ENCODE data around the gene LIN28B.

Gene LIN28B

GRCh38 chr6:104954190-104954797, 2.6 kb upstream of the LIN28B start:
- Histone ChIP-seq H3K27me3 (peaks cover 100% of the 10 kb centered on the region), H3K36me3 (no peaks in the 10 kb centered on the region), H3K9me3 (peaks cover 7% of the 10 kb centered on the region), H3K27ac (no peak overlapping the region), H3K4me1 (ENCODE audit: control insufficient read depth in 1 of 2, insufficient read depth in 1 of 2, low read depth in 1 of 2, low read length in 1 of 2) (peaks cover 13 to 40% of the 10 kb centered on the region in 2 experiments), H3K4me3 (ENCODE audit: low read depth in 1 of 2, low read length in 1 of 2) (no peak overlapping the region)
- no peak for TF ChIP-seq CTCF (IDR thresholded peaks at IDR 0.05)

- H3K9me3 ChIP-seq: peaks cover 7% of the 10 kb centered on the region
- no peaks in the 10 kb centered on the region for H3K36me3 ChIP-seq
- peaks cover 100% of the 10 kb centered on the region for H3K27me3 ChIP-seq
- no peak overlapping the region for H3K27ac ChIP-seq
- TF ChIP-seq CTCF (IDR thresholded peaks at IDR 0.05): no peak
- H3K4me3 ChIP-seq (ENCODE audit: low read depth in 1 of 2, low read length in 1 of 2): no peak overlapping the region
- H3K4me1 ChIP-seq (ENCODE audit: control insufficient read depth in 1 of 2, insufficient read depth in 1 of 2, low read depth in 1 of 2, low read length in 1 of 2): peaks cover 13 to 40% of the 10 kb centered on the region in 2 experiments
Measured at GRCh38 chr6:104955491-104955890, 1.4 kb upstream of the LIN28B start.

- H3K36me3 ChIP-seq: no peaks in the 10 kb centered on the region
- peaks cover 13 to 40% of the 10 kb centered on the region in 2 experiments for H3K4me1 ChIP-seq (ENCODE audit: control insufficient read depth in 1 of 2, insufficient read depth in 1 of 2, low read depth in 1 of 2, low read length in 1 of 2)
- H3K27ac ChIP-seq: no peak overlapping the region
- no peak overlapping the region for H3K4me3 ChIP-seq (ENCODE audit: low read depth in 1 of 2, low read length in 1 of 2)
- peaks cover 100% of the 10 kb centered on the region for H3K27me3 ChIP-seq
- no peak for TF ChIP-seq CTCF (IDR thresholded peaks at IDR 0.05)
- peaks cover 7% of the 10 kb centered on the region for H3K9me3 ChIP-seq
Measured at GRCh38 chr6:104955927-104956730, 778 bp upstream of the LIN28B start.

GRCh38 chr6:104957301-104958177, 632 bp downstream of the LIN28B start:
- H3K4me3 ChIP-seq (ENCODE audit: low read depth in 1 of 2, low read length in 1 of 2): peak overlapping the region in 1 of 2 experiments; percentile 24
- H3K36me3 ChIP-seq: no peaks in the 10 kb centered on the region
- no peak overlapping the region for H3K27ac ChIP-seq
- no peak for TF ChIP-seq CTCF (IDR thresholded peaks at IDR 0.05)
- peaks cover 7 to 35% of the 10 kb centered on the region in 2 experiments for H3K4me1 ChIP-seq (ENCODE audit: control insufficient read depth in 1 of 2, insufficient read depth in 1 of 2, low read depth in 1 of 2, low read length in 1 of 2)
- H3K9me3 ChIP-seq: peaks cover 3% of the 10 kb centered on the region
- peaks cover 100% of the 10 kb centered on the region for H3K27me3 ChIP-seq

- H3K36me3 ChIP-seq: no peaks in the 10 kb centered on the region
- peak overlapping the region in 1 of 2 experiments; percentile 24 for H3K4me3 ChIP-seq (ENCODE audit: low read depth in 1 of 2, low read length in 1 of 2)
- H3K27ac ChIP-seq: no peak overlapping the region
- H3K27me3 ChIP-seq: peaks cover 100% of the 10 kb centered on the region
- TF ChIP-seq CTCF (IDR thresholded peaks at IDR 0.05): no peak
- peaks cover 6 to 26% of the 10 kb centered on the region in 2 experiments for H3K4me1 ChIP-seq (ENCODE audit: control insufficient read depth in 1 of 2, insufficient read depth in 1 of 2, low read depth in 1 of 2, low read length in 1 of 2)
- no peaks in the 10 kb centered on the region for H3K9me3 ChIP-seq
Measured at GRCh38 chr6:104958178-104959025, 1.5 kb downstream of the LIN28B start.

Measured in neutrophil (primary cell).